NK-92 (cell line): ENCODE results near the gene AGAP1.
"Not testable (repeated sequence)": the region's sequence is repeated elsewhere in the genome, so short reads cannot be mapped to it uniquely, and the experiment has no call there.

Experiments used
- DNase-seq: peaks from one replicate; lab custom pipeline; 2025; ENCODE audit not compliant: unreplicated experiment; lab: John Stamatoyannopoulos, UW

AGAP1 gene

DNA sequence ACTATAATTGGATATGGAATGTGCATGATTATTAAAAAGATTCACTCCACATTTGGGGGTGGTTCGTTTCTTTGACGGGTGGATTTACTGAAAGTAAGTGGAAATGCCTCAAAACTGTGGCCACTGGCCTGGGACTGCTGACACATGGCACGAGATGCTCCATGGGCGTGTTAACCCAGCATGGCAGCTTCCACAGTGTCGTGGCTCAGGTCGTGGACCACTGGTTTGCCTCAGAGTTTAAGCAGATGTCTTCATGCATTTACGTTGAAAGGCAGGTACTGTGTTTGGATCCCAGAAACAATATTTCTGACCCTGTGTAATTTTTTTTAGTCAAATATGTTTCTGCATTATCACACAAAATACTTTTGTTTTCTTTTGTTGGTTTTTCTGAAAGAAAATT lies 432.4 kb downstream of the AGAP1 start:
- no peak for DNase-seq

- DNase-seq, result no peak
These were observed 435.0 kb downstream of the AGAP1 start for GRCh38 chr2:235928751-235929370.

DNA sequence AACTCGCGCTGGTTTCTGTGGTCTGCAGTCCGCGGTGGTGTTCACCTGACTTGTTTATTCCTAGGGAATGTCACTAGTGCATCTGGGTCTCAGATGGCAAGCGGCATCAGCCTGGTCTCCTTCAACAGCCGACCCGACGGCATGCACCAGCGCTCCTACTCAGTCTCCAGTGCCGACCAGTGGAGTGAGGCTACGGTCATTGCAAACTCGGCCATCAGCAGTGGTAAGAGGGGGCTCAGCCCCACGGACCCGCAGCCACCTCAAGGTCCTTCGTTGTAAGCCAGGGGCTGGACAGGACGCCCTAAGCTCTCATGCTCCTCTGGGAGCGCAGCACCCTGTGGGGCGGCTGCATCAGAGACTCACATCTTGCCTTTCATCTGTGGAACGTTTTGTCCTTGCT lies 436.9 kb downstream of the AGAP1 start:
- no peak for DNase-seq

- DNase-seq, result no peak
These were observed 437.8 kb downstream of the AGAP1 start for GRCh38 chr2:235931676-235932075.

- no peak for DNase-seq
These were observed 440.4 kb downstream of the AGAP1 start for GRCh38 chr2:235934059-235934773.

- no peak for DNase-seq
These were observed 441.1 kb downstream of the AGAP1 start for GRCh38 chr2:235934774-235935484.

DNA sequence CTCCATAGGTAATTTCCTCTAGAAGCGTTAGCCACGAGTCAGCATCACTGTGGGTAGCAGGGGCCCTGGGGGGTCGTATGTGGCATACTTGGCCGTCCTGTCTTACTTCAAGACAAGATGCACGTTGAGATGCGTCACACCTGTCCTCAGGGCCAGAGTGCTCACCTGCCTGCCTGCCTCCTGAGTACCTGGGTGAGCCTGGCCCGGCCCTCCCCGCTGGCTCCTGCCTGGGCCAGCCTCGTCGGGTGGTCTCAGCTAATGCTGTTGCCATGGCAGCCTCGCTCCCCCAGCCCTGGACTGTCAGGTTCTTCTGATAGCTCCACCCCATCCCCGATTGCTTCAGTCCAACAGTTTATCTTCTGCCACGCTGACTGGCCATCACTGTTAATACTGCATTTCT lies 441.9 kb downstream of the AGAP1 start:
- no peak for DNase-seq

DNA sequence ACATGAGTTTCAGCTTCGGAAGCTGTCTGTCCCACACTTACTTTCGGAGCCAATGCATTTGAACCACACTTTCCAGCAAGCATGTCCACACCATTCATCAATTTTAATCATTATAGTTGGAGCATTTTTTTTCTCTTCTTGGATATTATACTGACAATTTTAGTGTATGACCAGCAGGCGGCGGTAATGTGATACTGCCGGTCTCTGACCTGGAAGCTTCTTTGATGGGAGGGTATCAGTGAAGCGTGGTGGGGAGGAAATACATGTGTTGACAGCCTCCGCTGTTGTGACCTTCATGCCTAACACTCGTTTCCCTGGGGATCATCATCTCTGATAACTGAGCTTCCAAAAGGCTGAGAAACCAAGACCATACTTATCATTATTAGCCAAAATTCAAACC lies 442.6 kb downstream of the AGAP1 start:
- no peak for DNase-seq

DNA sequence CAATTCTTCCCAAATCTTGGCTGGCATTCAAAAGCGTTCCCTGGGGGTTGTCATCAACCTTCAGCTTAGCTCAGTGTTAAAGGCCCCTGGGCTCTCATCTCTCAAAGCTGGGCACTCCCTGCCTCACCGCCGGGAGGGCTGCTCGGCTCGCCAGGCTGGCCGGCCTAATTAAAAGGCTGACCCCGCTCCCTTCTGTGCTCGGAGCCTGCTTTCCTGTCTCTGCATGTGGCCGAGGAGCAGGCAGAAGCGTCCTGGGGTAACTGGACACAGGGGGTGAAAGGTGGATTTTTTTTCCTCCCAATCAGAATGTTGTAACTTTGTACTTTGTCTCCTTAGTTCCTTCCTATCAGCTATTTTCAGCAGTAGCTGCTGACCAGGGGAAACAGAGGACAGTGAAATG lies 443.2 kb downstream of the AGAP1 start:
- DNase-seq, result no peak

- no peak for DNase-seq
These were observed 443.7 kb downstream of the AGAP1 start for GRCh38 chr2:235937526-235937925.

DNA sequence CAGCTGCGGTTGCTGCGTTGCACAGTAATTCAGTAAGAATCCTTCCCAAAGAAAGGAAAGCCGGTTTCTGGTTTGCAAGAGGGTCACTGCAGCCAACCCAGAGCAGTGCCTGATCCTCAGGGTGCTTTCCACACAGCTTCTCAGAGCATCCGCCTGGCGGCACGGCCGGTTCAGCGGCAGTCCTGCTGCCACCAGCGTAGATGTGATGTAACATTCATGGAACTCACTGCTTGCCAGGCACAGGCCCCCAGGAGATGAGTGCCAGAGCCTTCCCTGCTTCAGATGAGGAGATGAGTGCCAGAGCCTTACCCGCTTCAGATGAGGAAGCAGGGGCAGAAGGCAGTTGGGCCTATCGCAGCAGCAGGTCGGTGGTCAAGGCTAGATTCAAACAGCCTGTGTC lies 444.1 kb downstream of the AGAP1 start:
- no peak for DNase-seq

GRCh38 chr2:235938611-235939010 lies 444.8 kb downstream of the AGAP1 start:
- no peak for DNase-seq

DNA sequence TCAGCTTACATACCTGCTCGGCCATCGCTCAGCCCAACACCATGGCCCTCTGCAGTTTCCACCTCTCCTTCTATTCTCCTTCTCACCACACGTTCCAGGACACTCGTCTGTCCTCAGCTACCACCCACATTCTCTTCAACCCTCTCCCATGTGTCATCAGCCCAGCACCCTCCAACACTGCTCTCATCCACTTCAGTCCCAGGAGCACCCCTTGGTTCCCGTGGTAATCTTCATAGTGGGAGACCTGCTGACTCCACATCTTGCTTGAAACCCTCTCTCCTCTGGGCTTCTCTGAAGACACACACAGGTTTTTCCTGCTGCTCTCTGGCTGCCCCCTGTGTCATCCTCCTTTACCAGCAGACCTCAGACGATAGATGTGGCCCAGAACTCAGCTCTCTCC lies 445.6 kb downstream of the AGAP1 start:
- DNase-seq, result no peak

DNA sequence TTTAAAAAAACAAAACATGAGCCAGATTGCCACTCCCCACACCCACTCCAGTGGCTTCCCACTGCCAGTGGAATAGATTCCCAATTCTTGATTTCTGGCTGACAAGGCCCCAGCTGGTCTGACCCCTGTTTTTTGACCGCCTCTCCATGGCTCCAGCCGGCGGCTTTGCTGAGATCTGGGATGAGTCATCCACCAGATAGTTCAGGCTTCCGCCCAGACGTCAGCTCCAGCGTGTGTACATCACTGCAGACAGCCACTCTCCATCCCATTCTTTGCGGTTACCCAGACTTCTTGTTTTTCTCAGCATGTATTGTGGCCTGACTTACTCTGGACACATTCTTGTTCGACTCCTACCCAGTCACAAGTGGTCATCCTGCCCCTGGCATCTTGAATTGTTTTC lies 446.5 kb downstream of the AGAP1 start:
- no peak for DNase-seq

DNA sequence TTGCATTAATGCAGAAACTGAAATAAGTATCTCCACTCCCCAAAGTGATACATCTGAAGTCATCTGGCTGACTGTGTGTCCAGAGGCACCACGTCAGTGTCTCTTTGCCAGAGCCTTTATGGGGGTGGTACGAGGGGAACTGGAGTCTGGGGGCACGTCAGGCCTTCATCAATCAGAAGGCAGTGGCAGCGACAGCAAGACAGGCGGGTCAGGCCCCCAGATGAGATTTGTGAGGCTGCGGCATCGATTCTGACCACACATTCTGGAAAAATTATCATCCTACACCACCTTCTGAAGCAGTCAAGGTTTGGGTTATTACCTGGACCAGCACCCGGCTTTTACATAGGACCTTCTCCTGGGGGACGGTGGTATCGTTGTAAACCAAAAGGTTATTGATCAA lies 450.7 kb downstream of the AGAP1 start:
- no peak for DNase-seq

GRCh38 chr2:235945608-235946140 lies 451.8 kb downstream of the AGAP1 start:
- no peak for DNase-seq

DNA sequence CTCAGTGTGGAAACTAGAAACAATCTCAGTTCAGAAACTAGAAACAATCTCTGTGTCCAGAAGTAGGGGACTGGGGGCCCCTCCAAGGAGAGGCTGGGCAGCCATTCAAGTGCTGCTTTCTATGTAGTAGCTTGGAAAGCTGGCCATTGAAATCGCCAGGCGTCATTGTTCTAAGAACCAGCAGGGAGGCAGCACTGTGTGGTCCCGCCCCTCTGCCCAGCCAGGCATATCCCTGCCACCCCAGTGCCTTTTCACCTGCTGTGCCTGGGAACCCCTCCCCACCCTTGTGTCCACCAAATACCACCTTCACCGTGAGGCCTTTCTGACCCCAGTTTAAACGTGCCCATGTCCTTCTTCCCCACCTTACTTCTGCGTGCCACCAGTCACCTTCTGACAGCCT lies 452.7 kb downstream of the AGAP1 start:
- no peak for DNase-seq

- not testable (repeated sequence) for DNase-seq
These were observed 453.2 kb downstream of the AGAP1 start for GRCh38 chr2:235947055-235947454.

- DNase-seq, result no peak
These were observed 456.0 kb downstream of the AGAP1 start for GRCh38 chr2:235949567-235950472.

GRCh38 chr2:235950473-235950809 lies 456.6 kb downstream of the AGAP1 start:
- no peak for DNase-seq

DNA sequence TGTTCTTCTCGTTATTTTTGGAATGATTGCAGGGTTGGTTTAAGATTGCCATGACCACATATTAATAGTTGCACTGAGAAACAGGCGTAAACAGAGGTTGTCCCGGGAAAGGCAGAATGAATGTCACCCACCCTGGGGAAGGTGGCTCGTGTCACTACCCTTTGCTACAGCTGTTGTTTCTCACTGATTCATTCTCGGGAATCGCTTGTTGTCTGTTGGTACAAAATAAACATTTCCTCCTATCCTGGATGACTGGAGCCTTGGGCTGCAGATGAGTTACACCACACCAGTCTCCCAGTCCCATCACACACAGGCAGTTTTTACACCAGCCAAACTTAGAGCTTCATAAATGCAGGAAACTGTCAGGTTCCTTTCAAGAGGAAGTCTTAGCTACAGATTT lies 457.6 kb downstream of the AGAP1 start:
- DNase-seq, result no peak
